Colon (tissue), 2 donors: ENCODE data around the gene PSMB3.

Experiments
- FAIRE-seq: peaks from 2 replicates; lab custom pipeline; 2012; peaks lifted over from hg19 to GRCh38; lab: Jason Lieb, UNC
- donor health status: control.
- donor health status: control.

Gene PSMB3

DNA sequence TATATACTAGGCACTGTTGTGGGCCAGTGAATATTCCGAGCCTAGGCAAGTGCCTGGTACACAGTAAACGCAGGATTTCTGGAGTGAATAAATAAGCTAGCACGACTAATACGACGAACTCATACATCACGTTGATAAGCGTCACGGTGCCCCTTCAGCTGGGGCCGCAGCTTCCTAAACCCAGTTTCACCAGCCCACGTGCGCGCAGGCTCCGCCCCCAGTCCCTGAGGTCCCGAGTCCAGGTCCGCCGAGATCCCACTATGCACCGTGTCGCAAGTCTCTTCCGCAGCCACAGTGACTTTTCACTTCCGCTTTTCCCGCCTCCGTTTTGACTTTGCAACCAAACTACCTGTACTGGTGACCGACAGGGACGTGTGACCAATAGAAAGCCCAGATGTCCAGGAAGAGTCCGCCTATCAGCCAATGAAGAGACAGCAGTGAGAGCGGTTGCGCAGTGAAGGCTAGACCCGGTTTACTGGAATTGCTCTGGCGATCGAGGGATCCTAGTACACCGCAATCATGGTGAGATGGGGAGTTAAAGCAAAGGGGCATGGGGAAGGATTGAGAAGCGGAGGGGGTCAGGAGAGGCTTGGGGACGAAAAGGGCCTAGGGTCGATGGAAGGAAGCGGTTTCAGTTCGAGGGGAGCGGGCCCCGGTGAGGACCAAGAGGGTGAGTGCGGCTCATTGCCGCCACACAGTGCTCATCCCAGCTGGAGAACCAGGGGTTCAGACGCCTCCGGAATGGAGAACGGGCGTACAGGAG lies at the start of gene PSMB3:
PSMB3 (plus strand) TSS at position 434 of the 763 bp plus-strand sequence; CDS start at position 520, 86 bp downstream.
- FAIRE-seq, result no peak

DNA sequence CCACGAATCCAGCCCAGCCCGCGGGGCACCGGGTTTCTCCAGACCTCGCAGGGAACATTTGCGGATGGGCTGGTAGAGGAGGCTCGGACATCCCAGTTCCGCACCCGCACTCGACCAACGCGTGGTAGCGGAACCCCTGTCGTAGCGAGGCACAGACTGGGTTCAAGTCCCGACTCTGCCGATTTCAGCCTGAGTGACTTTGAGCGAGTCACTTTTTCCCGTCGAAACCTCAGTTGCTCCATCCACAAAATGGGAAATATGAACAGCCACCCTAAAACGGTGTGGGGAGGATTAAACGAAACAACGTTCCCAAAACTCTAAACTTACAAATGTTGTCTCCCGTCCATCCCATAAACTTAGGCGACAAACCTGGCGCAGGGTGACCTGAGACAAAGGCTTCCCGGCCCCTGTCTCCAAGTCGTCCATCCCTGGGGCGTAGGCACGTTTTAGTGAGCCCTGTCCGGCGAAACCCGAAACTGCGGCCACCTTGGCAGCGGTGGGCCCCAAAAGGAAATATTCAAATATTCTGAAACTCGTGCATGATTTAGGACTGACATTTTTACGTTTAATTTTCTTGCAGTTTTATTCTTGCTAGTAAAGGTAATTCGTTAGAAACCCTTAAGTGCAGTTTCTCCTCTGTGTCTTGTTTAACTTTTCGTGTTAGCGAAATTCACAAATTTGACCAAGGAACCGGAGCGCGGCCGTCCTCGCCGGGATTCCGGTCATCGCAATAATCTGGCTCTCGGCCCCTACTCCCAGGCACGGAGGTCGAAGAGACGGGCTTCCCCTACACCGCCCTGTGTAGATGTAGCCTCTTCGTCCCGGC lies 49.4 kb upstream of the PSMB3 start:
- FAIRE-seq, result no peak

DNA sequence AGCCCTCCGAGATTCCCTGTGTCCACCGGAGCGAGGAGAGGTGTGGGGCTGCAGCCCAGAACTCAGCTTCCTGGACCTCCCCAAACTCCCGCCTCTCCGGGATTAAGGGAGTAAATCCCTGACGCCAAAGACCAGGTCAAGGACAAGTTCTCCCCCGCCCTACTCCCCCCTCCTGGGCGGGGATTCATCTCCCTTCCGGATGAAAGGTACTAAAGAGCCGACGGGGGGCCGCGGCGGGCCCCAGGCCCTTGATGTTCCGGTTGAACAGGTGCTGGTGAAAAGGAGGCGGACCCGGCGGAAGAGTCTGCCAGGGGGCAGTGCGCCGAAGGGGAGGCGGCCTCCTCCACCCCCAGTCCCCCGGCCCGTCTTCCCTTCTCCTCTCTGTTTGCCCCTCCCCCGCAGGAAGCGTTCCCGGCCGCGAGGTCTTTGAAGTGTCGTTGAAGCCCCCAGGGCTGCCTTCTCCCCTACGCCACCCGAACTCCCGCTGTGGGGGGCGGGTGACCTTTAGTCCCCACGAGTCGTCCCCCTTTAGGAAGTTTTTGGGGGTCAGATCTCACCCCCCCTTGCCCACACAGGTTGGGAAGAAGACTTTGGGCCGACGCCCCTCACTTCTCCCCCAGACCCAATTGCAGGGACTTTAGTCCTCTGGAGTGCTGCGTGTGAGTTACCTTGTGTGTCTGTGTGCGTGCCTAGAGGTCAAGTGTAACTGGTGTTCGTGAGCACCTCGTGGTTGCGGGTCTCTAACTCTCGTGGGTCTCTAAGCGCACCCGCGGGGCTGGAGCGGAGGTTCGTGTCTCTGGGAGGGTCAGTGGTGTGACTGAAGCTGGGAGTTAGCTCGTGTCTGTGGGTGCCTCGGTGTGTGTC lies 48.6 kb upstream of the PSMB3 start:
- no peak for FAIRE-seq

DNA sequence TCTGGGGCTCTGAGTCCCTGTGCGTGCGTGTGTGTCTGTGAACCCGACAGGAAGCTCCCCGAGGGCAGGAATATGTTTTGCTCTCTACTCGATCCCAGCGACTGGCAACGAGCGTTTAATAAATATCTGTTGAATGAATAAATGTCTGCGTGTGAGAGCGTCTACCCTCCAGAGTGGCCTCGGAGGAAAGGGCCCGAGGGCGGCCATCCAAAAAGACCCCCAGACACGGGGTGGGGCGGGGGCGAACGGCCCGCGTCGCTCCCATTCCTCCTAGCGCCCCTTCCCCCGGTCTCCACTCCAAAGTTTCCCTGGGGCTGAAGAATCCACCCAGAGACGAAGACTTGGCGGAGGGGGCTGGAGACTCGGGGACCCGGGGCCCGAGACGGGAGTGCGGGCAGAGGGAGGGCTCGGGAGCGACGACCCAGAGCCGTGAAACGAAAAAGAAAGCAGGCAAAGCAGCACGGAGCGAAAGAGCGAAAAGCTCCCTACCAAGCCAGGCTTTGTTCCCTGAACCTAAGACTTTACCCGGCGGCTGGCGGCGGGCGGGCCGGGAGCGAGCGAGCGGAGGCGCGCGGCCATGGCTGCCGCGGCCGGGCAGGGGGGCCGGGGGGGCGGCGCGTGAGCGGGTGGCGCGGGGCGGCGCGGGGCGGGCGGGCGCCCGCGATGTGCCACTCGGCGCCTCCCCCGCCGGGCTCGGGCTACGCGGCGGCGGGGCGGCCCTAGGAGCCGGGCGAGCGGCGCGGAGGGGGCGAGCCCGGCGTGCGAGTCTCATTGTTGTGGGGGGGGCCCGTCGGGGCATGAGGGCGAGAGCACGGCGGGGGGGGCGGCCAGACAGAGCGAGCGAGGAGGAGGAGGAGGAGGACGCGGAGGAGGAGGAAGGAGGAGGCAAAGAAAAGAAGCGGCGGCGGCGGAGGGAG lies 47.7 kb upstream of the PSMB3 start, which contains the start of gene MLLT6:
MLLT6 (plus strand) TSS at position 668 of the 917 bp plus-strand sequence. CDS start 360 bp downstream, outside the sequence.
- FAIRE-seq, result no peak

DNA sequence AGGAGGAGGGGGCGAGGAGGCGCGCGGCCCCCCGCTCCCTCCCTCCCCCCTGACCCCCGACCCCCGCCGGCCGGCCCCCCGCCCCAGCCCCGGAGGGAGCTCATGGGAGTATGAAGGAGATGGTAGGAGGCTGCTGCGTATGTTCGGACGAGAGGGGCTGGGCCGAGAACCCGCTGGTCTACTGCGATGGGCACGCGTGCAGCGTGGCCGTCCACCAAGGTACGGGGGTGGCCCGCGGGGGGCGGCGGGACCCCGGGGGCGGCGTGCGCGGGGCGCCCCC lies 47.1 kb upstream of the PSMB3 start:
- no peak for FAIRE-seq

DNA sequence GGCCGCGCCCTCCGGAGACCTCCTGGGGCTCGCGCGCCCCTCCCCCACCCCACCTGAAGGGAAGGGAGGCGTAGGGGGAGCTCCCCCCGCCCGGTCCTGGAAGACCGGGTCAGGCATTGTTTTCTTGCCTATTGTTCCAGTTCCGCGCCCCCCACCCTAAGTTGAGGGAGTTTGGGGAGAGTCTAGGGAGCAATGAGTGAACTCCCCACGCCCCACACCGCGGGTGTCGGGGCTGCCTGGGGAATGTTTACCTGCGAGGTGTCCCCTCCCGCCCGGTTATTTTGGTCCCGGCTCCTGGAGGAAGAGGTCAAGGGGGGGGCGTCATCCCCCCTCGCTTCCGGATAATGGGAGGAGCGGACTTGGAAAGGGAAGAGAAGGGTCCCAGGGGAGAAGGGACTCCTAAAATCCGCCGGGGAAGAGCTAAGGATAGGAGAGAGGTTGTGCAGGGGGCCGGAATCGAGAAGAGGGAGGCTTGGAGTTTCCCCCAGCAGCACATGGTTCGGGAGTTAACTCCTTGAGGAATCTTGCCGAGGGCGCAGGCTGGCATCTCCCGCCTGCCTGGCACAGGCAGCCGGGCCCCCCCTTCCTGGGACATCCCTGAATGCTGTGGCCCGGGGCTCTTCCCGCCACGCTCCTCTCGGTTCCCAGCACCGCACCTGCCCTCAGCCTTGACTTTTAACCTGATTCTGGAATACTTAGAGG lies 46.6 kb upstream of the PSMB3 start:
- FAIRE-seq, result no peak

DNA sequence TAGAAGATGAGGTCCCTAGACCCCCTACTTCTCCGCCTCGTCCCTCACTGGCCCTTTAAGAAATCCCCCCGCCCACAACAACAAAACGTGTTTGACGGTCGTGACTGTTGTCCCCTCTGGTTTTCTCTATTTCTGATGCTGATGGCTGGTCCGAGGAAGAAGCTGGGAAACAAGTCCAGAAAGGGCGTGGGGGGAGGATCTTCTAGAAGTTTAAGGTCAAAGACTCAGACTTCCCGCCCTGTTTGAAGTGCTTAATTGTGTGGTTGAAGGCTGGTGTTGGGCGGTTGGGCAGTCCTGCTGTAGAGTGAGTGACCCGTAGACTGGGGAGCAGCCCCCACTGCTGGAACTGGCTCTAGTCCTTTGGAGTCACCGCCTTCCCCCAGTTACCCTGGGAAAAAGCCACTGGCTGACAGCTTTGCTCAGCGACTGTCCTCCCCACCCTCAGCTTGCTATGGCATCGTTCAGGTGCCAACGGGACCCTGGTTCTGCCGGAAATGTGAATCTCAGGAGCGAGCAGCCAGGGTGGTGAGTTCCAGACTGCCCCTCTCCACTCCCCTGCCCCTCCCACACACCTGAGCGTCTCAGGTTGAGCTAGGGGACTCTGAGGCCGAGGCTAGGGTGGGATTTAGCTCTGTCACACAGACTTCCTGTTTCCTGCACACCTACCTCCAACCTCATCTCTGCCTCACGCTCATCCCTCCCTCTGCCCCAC lies 45.9 kb upstream of the PSMB3 start:
- FAIRE-seq, result no peak

DNA sequence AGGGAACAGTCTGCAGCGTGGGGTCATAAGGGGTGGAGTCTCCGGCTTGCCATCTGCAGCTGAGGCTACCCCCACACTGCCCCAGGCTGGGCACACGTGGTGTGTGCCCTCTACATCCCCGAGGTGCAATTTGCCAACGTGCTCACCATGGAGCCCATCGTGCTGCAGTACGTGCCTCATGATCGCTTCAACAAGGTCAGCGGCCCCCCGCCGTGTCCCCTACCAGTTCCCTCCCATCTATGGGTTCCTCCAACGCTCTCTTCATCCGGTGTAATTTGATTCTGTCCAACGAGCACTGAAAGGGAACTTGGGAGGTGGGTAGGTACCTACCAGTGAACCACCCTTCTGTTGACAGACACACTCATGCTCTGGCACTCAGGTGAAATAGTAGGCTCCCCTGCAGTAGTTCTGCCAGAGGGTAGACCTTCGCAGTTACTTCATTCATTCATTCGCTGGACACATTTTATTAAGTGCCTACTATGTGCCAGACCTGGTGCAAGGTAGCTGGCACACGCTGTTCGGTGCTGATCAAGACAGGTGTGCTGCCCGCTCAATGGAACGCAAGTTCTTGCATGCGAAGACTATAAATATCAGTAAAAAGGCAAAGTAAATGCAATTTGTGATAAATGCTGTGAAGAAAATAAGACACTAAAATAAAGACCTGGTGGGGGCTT lies 44.7 kb upstream of the PSMB3 start:
- FAIRE-seq, result no peak

DNA sequence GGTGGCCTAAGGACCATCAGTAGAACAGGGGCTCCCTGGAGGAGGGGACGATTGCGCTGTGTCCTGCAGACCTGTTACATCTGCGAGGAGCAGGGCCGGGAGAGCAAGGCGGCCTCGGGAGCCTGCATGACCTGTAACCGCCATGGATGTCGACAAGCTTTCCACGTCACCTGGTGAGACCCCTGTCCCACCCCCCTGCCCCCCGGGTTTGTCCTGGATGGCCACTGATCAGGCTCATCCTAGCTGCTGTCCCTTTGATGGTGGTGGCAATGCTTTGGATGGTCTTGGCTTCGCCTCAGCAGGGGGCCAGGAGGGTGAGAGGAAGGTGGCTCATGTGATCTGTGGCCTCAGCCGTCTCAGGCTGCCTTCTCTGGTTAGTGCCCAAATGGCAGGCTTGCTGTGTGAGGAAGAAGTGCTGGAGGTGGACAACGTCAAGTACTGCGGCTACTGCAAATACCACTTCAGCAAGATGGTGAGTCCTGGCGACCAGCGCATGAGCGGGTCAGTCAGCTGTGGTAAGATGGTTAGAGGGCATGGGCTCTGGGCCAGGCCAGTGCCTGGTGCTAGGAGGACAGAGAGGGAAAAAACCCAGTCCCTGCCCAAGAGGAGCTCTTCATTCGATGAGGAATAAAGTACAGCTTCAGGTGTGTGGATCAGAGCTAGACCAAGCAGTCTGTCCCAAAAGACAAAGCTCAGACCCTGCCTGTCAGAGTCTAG lies 43.3 kb upstream of the PSMB3 start:
- no peak for FAIRE-seq

DNA sequence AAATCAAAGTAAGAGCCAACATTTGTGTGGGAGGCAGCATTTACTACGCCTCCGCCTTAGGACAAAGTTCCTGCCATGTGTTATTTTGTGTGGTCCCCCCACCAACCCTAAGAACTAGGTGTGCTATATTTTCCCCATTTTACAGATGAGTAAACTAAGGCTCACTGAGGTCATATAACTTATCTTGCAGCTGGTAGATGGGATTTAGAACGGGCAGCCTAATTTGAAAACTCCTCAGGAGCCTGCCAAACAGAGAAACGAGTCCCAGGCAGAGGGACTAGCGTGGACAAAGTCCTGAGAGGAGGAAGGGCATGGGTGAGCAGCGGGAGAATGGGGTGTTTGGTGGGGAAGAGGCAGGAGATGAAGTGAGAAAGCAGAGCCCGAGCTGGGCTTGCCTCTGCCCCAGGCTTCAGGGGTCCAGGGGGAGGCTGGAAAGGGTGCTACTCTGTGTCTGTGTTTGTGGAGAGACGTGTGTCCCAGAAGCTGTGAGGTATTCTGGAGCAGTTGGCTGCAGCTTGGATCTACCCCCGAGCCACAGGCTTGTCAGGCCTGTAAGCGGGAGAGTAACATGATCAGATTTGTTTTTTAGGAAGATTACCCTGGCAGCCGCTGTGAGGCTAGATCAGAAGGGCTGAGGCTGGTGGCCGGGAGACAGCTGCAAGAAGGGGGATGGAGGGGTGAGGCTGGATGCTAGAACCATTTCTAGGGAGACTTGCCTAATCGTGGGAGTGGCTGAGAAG lies 42.5 kb upstream of the PSMB3 start:
- no peak for FAIRE-seq

DNA sequence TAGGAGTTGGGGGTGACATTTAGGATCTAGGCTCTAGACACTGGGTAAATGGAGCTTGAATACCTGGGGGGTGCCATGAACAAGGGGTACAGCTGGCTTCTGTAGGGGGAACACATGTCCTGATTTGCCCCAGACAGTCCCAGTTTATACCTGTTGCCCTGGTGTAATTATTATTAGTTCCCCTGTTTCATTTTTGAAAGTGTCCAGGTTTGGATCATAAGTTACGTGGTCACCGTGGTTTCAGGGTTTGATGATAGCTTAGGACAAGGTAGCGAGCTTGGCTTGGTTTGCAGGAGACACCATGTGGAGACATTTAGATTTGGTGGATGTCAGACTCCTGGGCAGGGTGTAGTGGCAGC lies 42.0 kb upstream of the PSMB3 start:
- FAIRE-seq, result no peak

DNA sequence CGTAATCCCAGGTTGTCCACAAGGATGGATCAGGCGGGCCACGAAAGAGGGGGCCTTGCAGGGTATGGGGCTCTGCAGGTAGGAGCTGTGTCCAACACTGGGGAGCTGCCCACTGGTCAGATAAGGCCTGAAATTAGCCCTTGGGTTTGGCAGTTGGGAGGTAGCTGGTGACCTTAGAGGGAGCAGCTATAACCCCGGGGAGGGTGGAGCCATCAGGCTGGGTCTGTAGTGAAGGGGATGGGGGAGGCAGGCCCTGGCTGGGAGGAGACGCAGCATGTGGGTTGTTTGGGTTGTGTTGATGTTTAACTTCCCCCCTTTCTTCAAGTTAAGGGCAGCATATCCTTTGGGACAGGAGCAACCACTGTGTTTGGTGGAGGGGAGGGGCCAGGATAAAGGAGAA lies 41.6 kb upstream of the PSMB3 start:
- FAIRE-seq, result no peak

DNA sequence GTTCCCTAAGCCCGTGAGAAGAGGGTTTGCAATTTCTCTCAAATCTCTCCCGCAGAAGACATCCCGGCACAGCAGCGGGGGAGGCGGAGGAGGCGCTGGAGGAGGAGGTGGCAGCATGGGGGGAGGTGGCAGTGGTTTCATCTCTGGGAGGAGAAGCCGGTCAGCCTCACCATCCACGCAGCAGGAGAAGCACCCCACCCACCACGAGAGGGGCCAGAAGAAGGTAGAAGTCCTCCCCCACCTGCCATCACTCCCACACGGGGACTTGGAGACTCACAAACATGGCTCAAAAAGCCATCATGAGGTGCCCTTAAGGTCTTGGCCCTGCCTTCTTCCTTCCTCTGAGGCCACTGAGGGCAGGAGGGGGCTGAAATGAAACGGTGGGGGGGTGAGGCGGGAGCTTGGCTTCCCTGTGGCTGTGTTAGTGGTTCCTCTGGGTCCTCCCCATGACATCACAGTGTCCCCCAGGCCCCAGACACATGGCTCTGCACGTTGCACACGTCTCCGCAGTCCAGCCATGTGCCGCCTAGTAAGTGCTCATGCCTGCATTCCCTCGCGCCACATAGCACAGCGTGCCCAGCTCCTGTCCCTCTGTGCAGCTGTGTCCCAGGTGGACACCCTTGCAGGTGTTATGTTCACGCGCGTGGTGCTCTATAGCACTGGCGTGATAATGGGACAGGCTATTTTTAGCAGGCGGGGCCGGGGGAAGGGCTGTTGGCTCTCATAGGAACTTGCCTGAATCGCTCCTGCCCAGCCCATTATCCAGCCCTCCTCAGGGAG lies 40.6 kb upstream of the PSMB3 start:
- no peak for FAIRE-seq

DNA sequence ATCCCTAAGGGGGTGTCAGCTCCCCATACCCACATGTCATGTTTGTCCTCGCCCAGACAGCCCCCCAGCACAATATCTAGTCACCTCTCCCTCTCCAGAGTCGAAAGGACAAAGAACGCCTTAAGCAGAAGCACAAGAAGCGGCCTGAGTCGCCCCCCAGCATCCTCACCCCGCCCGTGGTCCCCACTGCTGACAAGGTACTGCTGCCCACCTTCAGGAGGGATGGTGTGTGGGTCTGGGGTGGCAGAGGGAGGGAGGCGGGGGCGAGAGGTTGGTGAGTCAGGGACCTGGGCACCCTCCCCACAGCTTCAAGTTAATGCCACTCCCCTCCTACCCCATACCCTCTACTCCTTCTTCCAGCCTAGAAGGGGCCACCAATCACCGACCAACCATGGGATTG lies 39.9 kb upstream of the PSMB3 start:
- FAIRE-seq, result no peak

DNA sequence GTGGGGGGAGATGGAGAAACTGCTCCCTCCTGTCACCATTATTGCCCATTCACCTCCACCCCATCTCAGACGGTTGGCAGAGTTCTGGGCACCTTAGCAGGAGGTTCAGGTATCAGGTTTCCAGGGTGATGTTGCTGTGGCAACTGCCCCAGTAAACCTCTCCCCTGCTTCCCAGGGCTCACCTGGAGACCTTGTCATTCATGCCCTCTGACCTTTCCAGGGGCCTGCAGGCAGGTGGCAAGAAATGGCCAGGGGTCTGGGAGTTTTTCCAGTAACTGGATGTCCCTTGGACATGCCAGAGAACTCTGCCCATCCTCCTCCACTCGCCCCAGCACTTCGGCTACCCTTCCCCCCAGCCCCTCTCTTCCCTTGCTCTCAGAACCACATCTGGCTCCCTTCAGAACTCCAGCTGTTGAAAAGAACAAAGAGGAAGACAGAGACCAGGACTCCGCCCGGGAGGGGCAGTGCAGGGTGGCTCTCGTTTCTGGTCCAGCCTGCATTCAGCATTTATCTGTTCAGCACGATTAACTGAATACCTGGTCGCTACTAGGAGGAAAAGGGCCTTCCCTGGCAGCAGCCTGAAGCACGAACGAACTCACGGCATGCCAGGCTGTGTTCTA lies 39.0 kb upstream of the PSMB3 start:
- FAIRE-seq, result no peak

DNA sequence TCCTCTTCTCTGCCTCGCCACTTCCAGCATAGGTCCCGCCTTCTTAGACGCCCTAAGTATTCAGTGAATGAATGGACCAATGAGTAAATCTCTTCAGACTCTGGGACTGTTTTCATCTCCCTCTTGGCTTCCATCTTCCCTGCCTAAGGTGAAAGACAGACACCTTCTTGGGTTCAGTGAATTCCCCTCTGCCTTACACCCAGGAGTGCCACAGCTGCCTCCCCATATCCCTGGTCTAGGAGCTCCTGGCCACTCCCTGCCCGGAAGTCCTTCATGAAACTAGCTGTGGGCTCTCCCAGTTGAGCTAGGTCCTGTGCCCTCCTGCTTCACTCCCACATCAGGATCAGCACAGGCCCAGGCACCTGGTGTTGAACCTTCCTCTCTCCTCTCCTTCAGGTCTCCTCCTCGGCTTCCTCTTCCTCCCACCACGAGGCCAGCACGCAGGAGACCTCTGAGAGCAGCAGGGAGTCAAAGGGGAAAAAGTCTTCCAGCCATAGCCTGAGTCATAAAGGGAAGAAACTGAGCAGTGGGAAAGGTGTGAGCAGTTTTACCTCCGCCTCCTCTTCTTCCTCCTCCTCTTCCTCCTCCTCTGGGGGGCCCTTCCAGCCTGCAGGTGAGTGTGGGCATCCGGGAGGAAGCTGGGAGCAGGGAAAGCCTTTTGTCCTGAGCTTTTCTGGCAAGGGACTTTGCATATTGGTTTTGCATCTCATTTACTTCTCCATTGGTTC lies 37.2 kb upstream of the PSMB3 start:
- FAIRE-seq, result no peak
